IMR-90 (cell line): Measurements from ENCODE around the gene LRRC14B. TPM values are rescaled to one million over a fixed set of nuclear protein-coding genes. Genes with fewer than 3 reads are reported as not detected.

Experiments
- ATAC-seq: fragments of 200-7000 bp; cut with Tn5 transposase; 2 replicates; pipeline ENCODE4 v1.9.1; 2020; ENCODE audit warnings: low read depth, mild to moderate bottlenecking, moderate library complexity
- BruUV-seq: library from RNA; stranded (reverse); fragments of 400-500 nt; replicated peaks from 2 replicates; lab custom pipeline; 2021; lab: Mats Ljungman, UMichigan
- CTCF ChIA-PET: fragments of 300-600 bp; formaldehyde crosslinking; extraction: SDS; loops from one replicate; lab custom pipeline; 2021; ENCODE audit warnings: antibody characterized with exemption; lab: Yijun Ruan, JAX
- POLR2A ChIA-PET: fragments of 300-600 bp; sonication (Branson Sonifier 250); formaldehyde crosslinking; loops from one replicate; lab custom pipeline; 2022; ENCODE audit warnings: antibody characterized with exemption; ENCODE audit not compliant: unreplicated experiment; lab: Charles Lee
- DNase-seq: peaks from one replicate; pipeline ENCODE4 v3.0.0; 2013
- H2AFZ ChIP-seq: replicated peaks from 2 replicates; pipeline ENCODE3; 2013; ENCODE audit warnings: low read length, mild to moderate bottlenecking; ENCODE audit not compliant: poor library complexity
- H2AK5ac ChIP-seq: 2 replicates; pipeline ENCODE4 v1.6.1; 2013; ENCODE audit warnings: low read depth, low read length, inconsistent platforms
- H2AK9ac ChIP-seq: replicated peaks from 2 replicates; pipeline ENCODE3; 2013; ENCODE audit warnings: mild to moderate bottlenecking, low read depth, low read length, moderate library complexity; ENCODE audit not compliant: poor library complexity
- H2BK120ac ChIP-seq: 2 replicates; pipeline ENCODE4 v1.6.1; 2013; ENCODE audit warnings: low read depth, low read length, inconsistent platforms
- H2BK15ac ChIP-seq: 3 replicates; pipeline ENCODE4 v1.6.1; 2013; ENCODE audit warnings: low read depth, low read length, inconsistent platforms
- H2BK20ac ChIP-seq: 2 replicates; pipeline ENCODE4 v1.6.1; 2013; ENCODE audit warnings: low read depth, mild to moderate bottlenecking, inconsistent platforms, low read length, moderate library complexity
- H2BK5ac ChIP-seq: 2 replicates; pipeline ENCODE4 v1.6.1; 2013; ENCODE audit warnings: mild to moderate bottlenecking, low read depth, low read length, inconsistent platforms; ENCODE audit not compliant: poor library complexity, severe bottlenecking
- H3K14ac ChIP-seq: replicated peaks from 2 replicates; pipeline ENCODE4 v1.6.1; 2013; ENCODE audit warnings: low read depth, low read length, inconsistent platforms
- H3K18ac ChIP-seq: 2 replicates; pipeline ENCODE4 v1.6.1; 2013; ENCODE audit warnings: low read depth, low read length, control low read depth
- H3K23ac ChIP-seq: 2 replicates; pipeline ENCODE4 v1.6.1; 2013; ENCODE audit warnings: low read depth, low read length, inconsistent platforms
- H3K27ac ChIP-seq: 2 replicates; pipeline ENCODE4 v1.5.1; 2013; ENCODE audit warnings: mild to moderate bottlenecking, control low read depth, low read length; ENCODE audit not compliant: insufficient read depth
- H3K27me3 ChIP-seq: 2 replicates; pipeline ENCODE4 v1.6.1; 2013; ENCODE audit warnings: low read length; ENCODE audit not compliant: control insufficient read depth, insufficient read depth
- H3K36me3 ChIP-seq: 2 replicates; pipeline ENCODE4 v1.6.1; 2013; ENCODE audit warnings: low read length, mixed read lengths; ENCODE audit not compliant: control insufficient read depth, insufficient read depth
- H3K4ac ChIP-seq: 2 replicates; pipeline ENCODE4 v1.6.1; 2013; ENCODE audit warnings: low read depth, low read length, inconsistent platforms
- H3K4me1 ChIP-seq: 2 replicates; pipeline ENCODE4 v1.6.1; 2013; ENCODE audit warnings: low read length, mixed read lengths; ENCODE audit not compliant: control insufficient read depth, insufficient read depth
- H3K4me2 ChIP-seq: 2 replicates; pipeline ENCODE4 v1.6.1; 2013; ENCODE audit warnings: low read depth, mild to moderate bottlenecking, control low read depth, low read length, moderate library complexity
- H3K4me3 ChIP-seq: 2 replicates; pipeline ENCODE4 v1.5.1; 2013; ENCODE audit warnings: low read depth, mild to moderate bottlenecking, control low read depth, low read length, moderate library complexity; ENCODE audit not compliant: insufficient read depth
- H3K56ac ChIP-seq: 2 replicates; pipeline ENCODE4 v1.6.1; 2013; ENCODE audit warnings: low read length, inconsistent platforms; ENCODE audit not compliant: insufficient read depth; ENCODE audit errors: extremely low read depth
- H3K79me1 ChIP-seq, 2 experiments: 2 replicates each; pipeline ENCODE4 v1.6.1; 2013; ENCODE audit warnings: low read length in 2 of 2, inconsistent platforms in 1 of 2, low read depth in 1 of 2
- H3K9ac ChIP-seq: 2 replicates; pipeline ENCODE4 v1.6.1; 2013; ENCODE audit warnings: low read depth, low read length, control low read depth
- H3K9me1 ChIP-seq: 2 replicates; pipeline ENCODE4 v1.6.1; 2013; ENCODE audit warnings: low read length, inconsistent platforms; ENCODE audit not compliant: insufficient read depth
- H3K9me3 ChIP-seq: 2 replicates; pipeline ENCODE4 v1.6.1; 2013; ENCODE audit warnings: low read length; ENCODE audit not compliant: control insufficient read depth, insufficient read depth
- H4K20me1 ChIP-seq: 2 replicates; pipeline ENCODE4 v1.6.1; 2013; ENCODE audit warnings: low read length, inconsistent platforms; ENCODE audit not compliant: insufficient read depth
- H4K5ac ChIP-seq: 2 replicates; pipeline ENCODE4 v1.6.1; 2013; ENCODE audit warnings: mild to moderate bottlenecking, low read depth, low read length, control low read depth
- H4K8ac ChIP-seq, 2 experiments: 2 replicates each; pipeline ENCODE4 v1.6.1; 2013; ENCODE audit warnings: low read depth in 2 of 2, low read length in 2 of 2, control low read depth in 1 of 2, inconsistent platforms in 1 of 2
- H4K91ac ChIP-seq: 2 replicates; pipeline ENCODE4 v1.6.1; 2013; ENCODE audit warnings: low read depth, low read length, inconsistent platforms; ENCODE audit not compliant: insufficient read depth
- BHLHE40 ChIP-seq: fragments of 150-350 bp; IDR thresholded peaks from 2 replicates; pipeline ENCODE4 v1.6.1; 2016; ENCODE audit warnings: mild to moderate bottlenecking, low read depth, low read length
- CEBPB ChIP-seq: IDR thresholded peaks from 2 replicates; pipeline ENCODE4 v1.6.1; 2012; ENCODE audit warnings: low read depth, low read length, improper control_type of control experiment
- CHD1 ChIP-seq: IDR thresholded peaks from 2 replicates; pipeline ENCODE4 v1.6.1; 2012; ENCODE audit warnings: low read depth, low read length, improper control_type of control experiment
- ELK1 ChIP-seq: fragments of 150-350 bp; IDR thresholded peaks from 2 replicates; pipeline ENCODE4 v1.6.1; 2016; ENCODE audit warnings: low read depth, mild to moderate bottlenecking, low read length, moderate library complexity, borderline replicate concordance
- FOS ChIP-seq: fragments of 150-350 bp; IDR thresholded peaks from 2 replicates; pipeline ENCODE4 v1.6.1; 2016; ENCODE audit warnings: low read depth, low read length
- MAFK ChIP-seq: IDR thresholded peaks from 2 replicates; pipeline ENCODE4 v1.6.1; 2012; ENCODE audit warnings: low read depth, low read length, improper control_type of control experiment
- MAZ ChIP-seq: IDR thresholded peaks from 2 replicates; pipeline ENCODE4 v1.6.1; 2012; ENCODE audit warnings: low read depth, mild to moderate bottlenecking, low read length, improper control_type of control experiment, moderate library complexity, borderline replicate concordance
- MXI1 ChIP-seq: IDR thresholded peaks from 2 replicates; pipeline ENCODE4 v1.6.1; 2012; ENCODE audit warnings: low read depth, mild to moderate bottlenecking, low read length, moderate library complexity, borderline replicate concordance
- NFE2L2 ChIP-seq: fragments of 150-350 bp; IDR thresholded peaks from 2 replicates; pipeline ENCODE4 v1.6.1; 2016; ENCODE audit warnings: low read depth, mild to moderate bottlenecking, low read length
- POLR2A ChIP-seq: IDR thresholded peaks from 2 replicates; pipeline ENCODE4 v1.6.1; 2012; ENCODE audit warnings: mild to moderate bottlenecking, low read depth, low read length
- RAD21 ChIP-seq: IDR thresholded peaks from 2 replicates; pipeline ENCODE4 v1.6.1; 2012; ENCODE audit warnings: low read length, improper control_type of control experiment
- RCOR1 ChIP-seq: IDR thresholded peaks from 2 replicates; pipeline ENCODE4 v1.6.1; 2012; ENCODE audit warnings: mild to moderate bottlenecking, low read length, improper control_type of control experiment; ENCODE audit not compliant: insufficient replicate concordance
- RFX5 ChIP-seq: IDR thresholded peaks from 2 replicates; pipeline ENCODE4 v1.8.0; 2012; ENCODE audit warnings: low read depth, mild to moderate bottlenecking, low read length, moderate library complexity
- SMC3 ChIP-seq: fragments of 150-350 bp; IDR thresholded peaks from 2 replicates; pipeline ENCODE4 v1.6.1; 2016; ENCODE audit warnings: low read depth, mild to moderate bottlenecking, antibody characterized with exemption, low read length, moderate library complexity
- USF2 ChIP-seq: fragments of 150-350 bp; IDR thresholded peaks from 2 replicates; pipeline ENCODE4 v1.6.1; 2017; ENCODE audit warnings: mild to moderate bottlenecking, antibody characterized with exemption, low read length, low read depth
- WGBS, 2 experiments: methylation state at CpG; one replicate each; pipeline versions ENCODE4 v1.1.5 to v1.1.7; 2013; ENCODE audit warnings: missing lambda C conversion rate in 2 of 2; ENCODE audit not compliant: insufficient read length in 1 of 2; ENCODE audit errors: extremely low coverage in 2 of 2; 5-methylcytosine and 5-hydroxymethylcytosine counted together
- dilution Hi-C: fragments of 300-500 bp; cut with HindIII; formaldehyde crosslinking; loops from one replicate; pipeline ENCODE4 v1.14.3; 2018; ENCODE audit warnings: low sequenced_read_pairs; ENCODE audit not compliant: unreplicated experiment
- in situ Hi-C: fragments of 300-500 bp; cut with MboI; formaldehyde crosslinking; loops from 3 replicates; pipeline ENCODE4 v1.14.3; 2019; ENCODE audit warnings: low sequenced_read_pairs, inconsistent platforms, mixed read lengths
- intact Hi-C: fragments of 100-400 bp; cut with micrococcal nuclease; formaldehyde crosslinking; loops from 2 replicates; pipeline ENCODE4 v1.10.0; 2022
- polyA plus RNA-seq, 3 experiments: library from polyadenylated mRNA; depleted of rRNA; stranded (reverse); fragments of >200 nt; gene quantifications; 2 replicates each; pipeline ENCODE4 v1.2.3, GENCODE V29; 2012; ENCODE audit warnings: low replicate concordance in 1 of 3
- total RNA-seq: library from RNA; depleted of rRNA; stranded (reverse); fragments of >200 nt; gene quantifications from 2 replicates; pipeline ENCODE4 v1.2.3, GENCODE V29; 2012

LRRC14B gene
- total and polyA plus RNA-seq, 2 of the 4 experiments (the other 2 are of a cell fraction), result not detected

- TF ChIP-seq POLR2A, result no peak
Measured at GRCh38 chr5:199950-200645, 8.8 kb downstream of the LRRC14B start (continued).

- Histone ChIP-seq H4K20me1 (no peaks in the 10 kb centered on the region; the same call in none of the 2 replicates), H3K36me3 (peaks cover 20% of the 10 kb centered on the region), H2BK120ac (no peak overlapping the region), H2AFZ (no peak overlapping the region), H4K91ac (no peak overlapping the region), H3K18ac (no peak overlapping the region), H3K56ac (no peak overlapping the region), H3K9me1 (peaks cover 2% of the 10 kb centered on the region; the same call in 1 of the 2 replicates), H3K9ac (no peak overlapping the region), H3K4ac (no peak overlapping the region), H2BK5ac (no peak overlapping the region), H3K4me2 (no peak overlapping the region), H3K27ac (no peak overlapping the region), H3K4me1 (no peaks in the 10 kb centered on the region), H2AK5ac (no peak overlapping the region), H3K23ac (no peak overlapping the region; the same call in 1 of the 2 replicates), H4K8ac (no peak overlapping the region), H2AK9ac (no peak overlapping the region), H4K5ac (no peak overlapping the region), H3K79me1 (peaks cover 2 to 15% of the 10 kb centered on the region in 2 experiments; a peak in 3 of 4 replicates), H3K4me3 (no peak overlapping the region), H3K27me3 (no peaks in the 10 kb centered on the region), H3K9me3 (no peaks in the 10 kb centered on the region), H2BK20ac (no peak overlapping the region), H2BK15ac (no peak overlapping the region), H3K14ac (no peak overlapping the region)
- in situ Hi-C loops (no loop called here), intact Hi-C loops (no loop called here), dilution Hi-C loops (no loop called here)
- POLR2A ChIA-PET, result no interaction called here
- no peak for DNase-seq
- WGBS, 2 experiments, result 67% methylated on average over 1 of the region's 4 CpGs; no CpG with 5 or more reads in 1 of the 2 experiments
- CTCF ChIA-PET, result interaction anchor here (2.6 kb wide), 1 partner anchor 12 kb away, joined by 8 read pairs; no protein-coding TSS in a partner anchor
- ATAC-seq, result no peak
- BruUV-seq, result no TSS peak
- TF ChIP-seq BHLHE40, result no peak
- no peak for TF ChIP-seq RCOR1
- TF ChIP-seq FOS, result no peak
- no peak for TF ChIP-seq RAD21
- no peak for TF ChIP-seq ELK1
- no peak for TF ChIP-seq RFX5
- no peak for TF ChIP-seq MAFK
- TF ChIP-seq SMC3, result no peak
- TF ChIP-seq POLR2A, result no peak
- no peak for TF ChIP-seq MXI1
- TF ChIP-seq NFE2L2, result no peak
- TF ChIP-seq USF2, result no peak
- TF ChIP-seq CHD1, result no peak
- no peak for TF ChIP-seq MAZ
- no peak for TF ChIP-seq CEBPB
Measured at GRCh38 chr5:200985-201384, 9.7 kb downstream of the LRRC14B start.
